DND-41 (cell line): ENCODE measurements around the gene RAPGEF5.

Experiments used
- ATAC-seq: fragments of 200-7000 bp; cut with Tn5 transposase; 3 replicates; pipeline ENCODE4 v1.9.1; 2021; ENCODE audit warnings: low read depth; ENCODE audit not compliant: insufficient read depth
- DNase-seq: peaks from one replicate; pipeline ENCODE4 v3.0.0-alpha.2; 2020
- H2AFZ ChIP-seq: 2 replicates; pipeline ENCODE4 v1.6.0; 2012; ENCODE audit warnings: low read depth, low read length
- H3K27ac ChIP-seq: 2 replicates; pipeline ENCODE4 v1.5.1; 2012; ENCODE audit warnings: low read length, inconsistent platforms
- H3K27me3 ChIP-seq: fragments of 200-600 bp; sonication (generic); 2 replicates; pipeline ENCODE4 v1.6.0; 2012; ENCODE audit warnings: low read length, mild to moderate bottlenecking, inconsistent platforms; ENCODE audit not compliant: insufficient read depth, poor library complexity
- H3K36me3 ChIP-seq: 2 replicates; pipeline ENCODE4 v1.5.1; 2012; ENCODE audit warnings: low read length, inconsistent platforms; ENCODE audit not compliant: insufficient read depth
- H3K4me1 ChIP-seq: 2 replicates; pipeline ENCODE4 v1.5.1; 2012; ENCODE audit warnings: mild to moderate bottlenecking, low read length; ENCODE audit not compliant: insufficient read depth
- H3K4me2 ChIP-seq: 2 replicates; pipeline ENCODE4 v1.6.0; 2012; ENCODE audit warnings: mild to moderate bottlenecking, moderate library complexity, low read length, inconsistent platforms; ENCODE audit not compliant: insufficient read depth
- H3K4me3 ChIP-seq, 2 experiments: fragments of 200-600 bp in 1 of 2; shearing (Covaris generic) in 1 of 2; 2 replicates each; pipeline ENCODE4 v1.5.1; 2012 to 2016; ENCODE audit warnings: inconsistent platforms in 2 of 2, low read length in 2 of 2, mild to moderate bottlenecking in 2 of 2, low read depth in 1 of 2, moderate library complexity in 1 of 2
- H3K79me2 ChIP-seq: 2 replicates; pipeline ENCODE4 v1.6.0; 2012; ENCODE audit warnings: low read length, inconsistent platforms; ENCODE audit not compliant: insufficient read depth
- H3K9ac ChIP-seq: 2 replicates; pipeline ENCODE4 v1.6.0; 2012; ENCODE audit warnings: low read depth, mild to moderate bottlenecking, inconsistent platforms, low read length, moderate library complexity
- H3K9me3 ChIP-seq: 2 replicates; pipeline ENCODE4 v1.5.1; 2012; ENCODE audit warnings: low read length, moderate library complexity, mild to moderate bottlenecking, inconsistent platforms; ENCODE audit not compliant: insufficient read depth, severe bottlenecking
- H4K20me1 ChIP-seq: 2 replicates; pipeline ENCODE4 v1.6.0; 2012; ENCODE audit warnings: low read length; ENCODE audit not compliant: insufficient read depth
- CTCF ChIP-seq: IDR thresholded peaks from 2 replicates; pipeline ENCODE4 v1.5.1; 2012; ENCODE audit warnings: borderline replicate concordance, low read length, moderate library complexity, mild to moderate bottlenecking; ENCODE audit not compliant: poor library complexity, severe bottlenecking; ENCODE audit errors: extremely low read depth
- EZH2 ChIP-seq: IDR thresholded peaks from 3 replicates; pipeline ENCODE4 v1.6.1; 2012; ENCODE audit warnings: borderline replicate concordance, low read depth, mild to moderate bottlenecking, moderate library complexity, low read length, inconsistent platforms; ENCODE audit not compliant: severe bottlenecking

The RAPGEF5 gene

DNA sequence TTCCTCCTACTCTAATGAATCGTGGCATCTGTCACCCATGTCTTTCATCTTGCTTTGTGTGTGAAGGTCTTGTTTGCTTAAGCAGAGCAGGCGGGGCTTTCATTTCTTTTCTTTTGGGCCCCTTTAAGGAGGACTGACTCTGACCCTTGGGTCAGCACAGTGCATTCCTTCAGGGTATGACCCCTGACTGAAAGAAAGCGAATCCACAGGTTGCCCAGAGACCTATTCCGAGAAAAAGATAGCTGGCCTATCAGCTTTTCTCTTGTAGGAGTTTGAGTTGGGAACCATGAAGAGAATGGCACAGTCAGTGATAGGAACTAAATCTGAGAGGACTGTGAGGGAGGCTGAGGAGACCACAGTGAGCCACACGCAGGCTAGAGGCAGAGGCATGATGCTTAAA lies 218.1 kb downstream of the RAPGEF5 start:
- no peak overlapping the region for H2AFZ ChIP-seq
- H3K9me3 ChIP-seq: no peaks in the 10 kb centered on the region
- H3K79me2 ChIP-seq: no peaks in the 10 kb centered on the region
- ATAC-seq (no peak), DNase-seq (no peak)
- TF ChIP-seq CTCF: no peak
- no peak for TF ChIP-seq EZH2
- H3K4me1 ChIP-seq: no peaks in the 10 kb centered on the region
- H3K27me3 ChIP-seq: no peaks in the 10 kb centered on the region
- no peaks in the 10 kb centered on the region for H4K20me1 ChIP-seq
- H3K27ac ChIP-seq: peak overlapping the region; percentile 35; the same call in 1 of the 2 replicates
- H3K36me3 ChIP-seq: peaks cover 88% of the 10 kb centered on the region
- H3K4me2 ChIP-seq: no peak overlapping the region
- H3K4me3 ChIP-seq: no peak overlapping the region
- no peak overlapping the region for H3K9ac ChIP-seq

DNA sequence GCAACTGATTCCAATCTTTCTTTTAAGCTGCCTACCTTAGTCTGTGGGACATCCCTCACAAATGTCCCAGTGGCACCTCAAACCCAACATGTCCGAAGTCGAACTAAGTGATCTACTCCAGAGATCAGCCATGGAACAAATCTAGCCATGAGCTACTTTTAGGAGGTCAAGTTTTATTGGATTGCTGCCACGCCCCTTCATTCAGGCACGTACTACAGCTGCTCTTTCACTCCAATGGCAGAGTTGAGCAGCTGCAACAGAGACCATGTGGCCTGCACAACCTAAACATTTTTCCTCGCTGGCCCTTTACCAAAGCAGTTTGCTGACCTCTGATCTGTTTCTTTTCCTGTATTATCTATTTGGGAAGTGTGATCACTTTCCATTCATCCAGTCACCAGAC lies 218.8 kb downstream of the RAPGEF5 start:
- H3K9me3 ChIP-seq: no peaks in the 10 kb centered on the region
- no peak overlapping the region for H3K4me2 ChIP-seq
- H2AFZ ChIP-seq: no peak overlapping the region
- no peaks in the 10 kb centered on the region for H4K20me1 ChIP-seq
- 0 out of 2 replicates have a peak overlapping the region, but pooled peaks have one; percentile 5 for H3K27ac ChIP-seq
- no peak overlapping the region for H3K9ac ChIP-seq
- H3K36me3 ChIP-seq: peaks cover 89% of the 10 kb centered on the region
- no peaks in the 10 kb centered on the region for H3K79me2 ChIP-seq
- DNase-seq (no peak), ATAC-seq (no peak)
- no peaks in the 10 kb centered on the region for H3K4me1 ChIP-seq
- no peaks in the 10 kb centered on the region for H3K27me3 ChIP-seq
- H3K4me3 ChIP-seq: no peak overlapping the region
- no peak for TF ChIP-seq EZH2
- TF ChIP-seq CTCF: no peak

GRCh38 chr7:22137466-22137865 lies 219.5 kb downstream of the RAPGEF5 start:
- no peaks in the 10 kb centered on the region for H4K20me1 ChIP-seq
- H3K9me3 ChIP-seq: no peaks in the 10 kb centered on the region
- H3K79me2 ChIP-seq: no peaks in the 10 kb centered on the region
- no peak overlapping the region for H2AFZ ChIP-seq
- no peaks in the 10 kb centered on the region for H3K4me1 ChIP-seq
- H3K27me3 ChIP-seq: no peaks in the 10 kb centered on the region
- H3K36me3 ChIP-seq: peaks cover 92% of the 10 kb centered on the region
- ATAC-seq (no peak), DNase-seq (no peak)
- TF ChIP-seq CTCF (no peak), EZH2 (no peak)
- H3K4me3 ChIP-seq: no peak overlapping the region
- H3K27ac ChIP-seq: no peak overlapping the region
- no peak overlapping the region for H3K9ac ChIP-seq
- no peak overlapping the region for H3K4me2 ChIP-seq

GRCh38 chr7:22137026-22137425 lies 219.9 kb downstream of the RAPGEF5 start:
- Histone ChIP-seq H3K9me3 (no peaks in the 10 kb centered on the region), H3K27ac (no peak overlapping the region), H3K4me1 (no peaks in the 10 kb centered on the region), H4K20me1 (no peaks in the 10 kb centered on the region), H3K36me3 (peaks cover 93% of the 10 kb centered on the region), H3K9ac (no peak overlapping the region), H3K27me3 (no peaks in the 10 kb centered on the region), H3K4me3 (no peak overlapping the region), H2AFZ (no peak overlapping the region), H3K4me2 (no peak overlapping the region), H3K79me2 (no peaks in the 10 kb centered on the region)
- no peak for TF ChIP-seq CTCF
- no peak for TF ChIP-seq EZH2
- ATAC-seq (no peak), DNase-seq (no peak)
